HEK293 (cell line): Measurements from ENCODE around the gene REEP5.
"Not testable (repeated sequence)": the region's sequence is repeated elsewhere in the genome, so short reads cannot be mapped to it uniquely, and the experiment has no call there.

Source experiments
- CTCF ChIA-PET: fragments of 350-600 bp; formaldehyde crosslinking; extraction: SDS; loops from one replicate; lab custom pipeline; 2021; ENCODE audit warnings: antibody characterized with exemption; lab: Yijun Ruan, JAX
- POLR2A ChIA-PET: fragments of 300-600 bp; formaldehyde crosslinking; extraction: SDS; loops from one replicate; lab custom pipeline; 2020; ENCODE audit warnings: antibody characterized with exemption, inconsistent platforms; lab: Yijun Ruan, JAX
- H3K27ac ChIP-seq: fragments of 200-500 bp; sonication (Bioruptor generic); 2 replicates; pipeline ENCODE4 v1.5.1; 2014; ENCODE audit warnings: low read depth, low read length, control low read depth, inconsistent platforms; ENCODE audit errors: extremely low read depth
- H3K36me3 ChIP-seq, 2 experiments: fragments of 200-500 bp in 1 of 2; sonication (Bioruptor generic) in 1 of 2; 1 replicate in 1 of 2; 2 replicates in 1 of 2; pipeline ENCODE4 v1.5.1; 2014 to 2017; ENCODE audit warnings: inconsistent platforms in 2 of 2, low read length in 2 of 2; ENCODE audit not compliant: control insufficient read depth in 2 of 2, insufficient read depth in 1 of 2
- H3K4me1 ChIP-seq: fragments of 200-500 bp; sonication (Bioruptor generic); 2 replicates; pipeline ENCODE4 v1.5.1; 2014; ENCODE audit warnings: mild to moderate bottlenecking, low read length, inconsistent platforms; ENCODE audit not compliant: control insufficient read depth, insufficient read depth
- H3K4me3 ChIP-seq: 2 replicates; pipeline ENCODE4 v1.5.1; 2011; ENCODE audit warnings: low read depth, mild to moderate bottlenecking, control low read depth, low read length, moderate library complexity
- H3K9me3 ChIP-seq: fragments of 200-500 bp; sonication (Bioruptor generic); 2 replicates; pipeline ENCODE4 v1.5.1; 2014; ENCODE audit warnings: low read depth, low read length, inconsistent platforms; ENCODE audit not compliant: control insufficient read depth, insufficient read depth
- CTCF ChIP-seq: fragments of 450-650 bp; formaldehyde crosslinking; IDR thresholded peaks from 2 replicates; pipeline ENCODE4 v1.5.1; 2016; ENCODE audit warnings: missing biosample characterization, missing genetic modification characterization
- GLI2 ChIP-seq: fragments of 450-650 bp; formaldehyde crosslinking; IDR thresholded peaks from 2 replicates; pipeline ENCODE4; 2017; ENCODE audit warnings: missing biosample characterization, missing genetic modification characterization, low read depth, borderline replicate concordance
- GLIS1 ChIP-seq: fragments of 450-650 bp; formaldehyde crosslinking; IDR thresholded peaks from 2 replicates; pipeline ENCODE4 v1.5.1; 2016; ENCODE audit warnings: missing biosample characterization, missing genetic modification characterization
- GLIS2 ChIP-seq: fragments of 450-650 bp; formaldehyde crosslinking; IDR thresholded peaks from 2 replicates; pipeline ENCODE4 v1.5.1; 2016; ENCODE audit warnings: missing biosample characterization, missing genetic modification characterization
- KLF10 ChIP-seq: fragments of 450-650 bp; IDR thresholded peaks from 2 replicates; pipeline ENCODE4 v1.5.1; 2018; ENCODE audit warnings: missing biosample characterization, mild to moderate bottlenecking, missing genetic modification characterization
- KLF8 ChIP-seq: fragments of 450-650 bp; formaldehyde crosslinking; IDR thresholded peaks from 2 replicates; pipeline ENCODE4 v1.5.1; 2016; ENCODE audit warnings: missing biosample characterization, missing genetic modification characterization
- SALL2 ChIP-seq: fragments of 450-650 bp; formaldehyde crosslinking; IDR thresholded peaks from 2 replicates; pipeline ENCODE4 v1.5.0; 2017; ENCODE audit warnings: missing biosample characterization, mild to moderate bottlenecking, missing genetic modification characterization, borderline replicate concordance
- SCRT1 ChIP-seq: fragments of 450-650 bp; formaldehyde crosslinking; IDR thresholded peaks from 2 replicates; pipeline ENCODE4 v1.5.1; 2016; ENCODE audit warnings: missing biosample characterization, missing genetic modification characterization, borderline replicate concordance
- SP7 ChIP-seq: fragments of 450-650 bp; formaldehyde crosslinking; IDR thresholded peaks from 2 replicates; pipeline ENCODE4 v1.5.1; 2016; ENCODE audit warnings: missing biosample characterization, missing genetic modification characterization
- ZBTB20 ChIP-seq: fragments of 450-650 bp; formaldehyde crosslinking; IDR thresholded peaks from 2 replicates; pipeline ENCODE4 v1.5.1; 2016; ENCODE audit warnings: missing biosample characterization, missing genetic modification characterization
- ZFP37 ChIP-seq: fragments of 450-650 bp; formaldehyde crosslinking; IDR thresholded peaks from 2 replicates; pipeline ENCODE4 v1.5.1; 2016; ENCODE audit warnings: missing biosample characterization, missing genetic modification characterization
- ZNF112 ChIP-seq: fragments of 450-650 bp; formaldehyde crosslinking; IDR thresholded peaks from 2 replicates; pipeline ENCODE4 v1.5.0; 2017; ENCODE audit warnings: missing biosample characterization, missing genetic modification characterization
- ZNF335 ChIP-seq: fragments of 450-650 bp; formaldehyde crosslinking; conservative IDR thresholded peaks from 2 replicates; pipeline ENCODE4 v1.5.1; 2016; ENCODE audit warnings: missing biosample characterization, missing genetic modification characterization
- ZNF394 ChIP-seq: fragments of 450-650 bp; formaldehyde crosslinking; IDR thresholded peaks from 2 replicates; pipeline ENCODE4 v1.5.1; 2016; ENCODE audit warnings: missing biosample characterization, missing genetic modification characterization, mild to moderate bottlenecking, moderate library complexity, borderline replicate concordance
- ZNF423 ChIP-seq: fragments of 450-650 bp; formaldehyde crosslinking; IDR thresholded peaks from 2 replicates; pipeline ENCODE4 v1.5.1; 2016; ENCODE audit warnings: missing biosample characterization, missing genetic modification characterization
- ZNF510 ChIP-seq: fragments of 450-650 bp; formaldehyde crosslinking; IDR thresholded peaks from 2 replicates; pipeline ENCODE4 v1.5.1; 2018; ENCODE audit warnings: mild to moderate bottlenecking, missing genetic modification characterization, missing biosample characterization; ENCODE audit not compliant: insufficient replicate concordance
- ZNF639 ChIP-seq: fragments of 450-650 bp; formaldehyde crosslinking; IDR thresholded peaks from 2 replicates; pipeline ENCODE4 v1.5.1; 2016; ENCODE audit warnings: missing biosample characterization, missing genetic modification characterization
- ZNF664 ChIP-seq: fragments of 450-650 bp; formaldehyde crosslinking; IDR thresholded peaks from 2 replicates; pipeline ENCODE4 v1.5.1; 2016; ENCODE audit warnings: missing biosample characterization, missing genetic modification characterization
- ZNF670 ChIP-seq: fragments of 450-650 bp; formaldehyde crosslinking; IDR thresholded peaks from 2 replicates; pipeline ENCODE4 v1.5.1; 2016; ENCODE audit warnings: missing biosample characterization, missing genetic modification characterization, low read depth
- ZNF701 ChIP-seq: fragments of 450-650 bp; formaldehyde crosslinking; IDR thresholded peaks from 2 replicates; pipeline ENCODE4 v1.5.1; 2016; ENCODE audit warnings: missing biosample characterization, missing genetic modification characterization
- ZNF791 ChIP-seq: fragments of 450-650 bp; formaldehyde crosslinking; IDR thresholded peaks from 2 replicates; pipeline ENCODE4 v1.5.1; 2016; ENCODE audit warnings: missing biosample characterization, missing genetic modification characterization
- ZNF843 ChIP-seq: fragments of 450-650 bp; formaldehyde crosslinking; IDR thresholded peaks from 2 replicates; pipeline ENCODE4 v1.5.1; 2016; ENCODE audit warnings: missing biosample characterization, missing genetic modification characterization
- TF ChIP-seq, protein P1 (sequence below): fragments of 450-650 bp; formaldehyde crosslinking; IDR thresholded peaks from 2 replicates; pipeline ENCODE4 v1.5.1; 2016; ENCODE audit warnings: missing biosample characterization, missing genetic modification characterization
- TF ChIP-seq, protein P2 (sequence below): fragments of 450-650 bp; formaldehyde crosslinking; IDR thresholded peaks from 2 replicates; pipeline ENCODE4 v1.5.1; 2016; ENCODE audit warnings: missing biosample characterization, missing genetic modification characterization

REEP5 gene

DNA sequence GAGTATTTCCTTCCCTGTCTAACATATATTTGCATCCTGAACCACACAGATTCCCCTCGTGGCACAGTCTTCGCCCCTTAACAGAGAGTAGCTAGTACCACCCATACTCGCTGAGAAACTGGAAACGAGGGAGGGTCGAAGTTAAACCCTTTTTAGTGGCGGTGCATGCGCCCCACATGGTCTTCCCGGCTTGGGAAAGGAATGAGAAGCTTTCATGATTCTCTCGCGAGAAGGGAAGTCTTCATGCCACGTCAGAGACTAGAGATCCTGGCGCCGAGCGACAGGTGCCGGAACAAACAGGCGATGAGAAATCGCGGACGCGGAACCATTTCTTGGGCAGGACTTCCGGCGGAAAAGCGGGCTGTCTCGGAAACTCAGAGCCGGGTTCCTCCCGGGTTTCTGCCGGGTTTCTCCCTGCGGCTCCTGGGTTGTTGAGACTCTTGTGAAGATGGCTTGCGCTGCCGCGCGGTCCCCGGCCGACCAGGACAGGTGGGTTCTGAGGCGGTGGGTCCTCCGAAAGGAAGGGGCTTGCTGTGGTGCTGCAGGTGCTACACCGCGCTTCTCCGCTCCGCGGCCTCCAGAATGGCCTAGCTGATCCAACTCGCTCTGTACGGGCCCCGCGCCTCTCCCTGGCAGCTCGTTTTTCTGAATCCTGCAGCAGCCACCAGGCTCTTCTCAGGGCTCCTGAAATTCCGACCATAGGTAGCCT lies 60.9 kb downstream of the REEP5 start, which contains the start of gene SRP19 (continued):
- peak; percentile 63 for TF ChIP-seq GLIS2
- no peak for TF ChIP-seq ZNF664 (tag by site-specific recombination)
- no peak for TF ChIP-seq ZNF639
- TF ChIP-seq SCRT1 (tag by site-specific recombination) = peak; percentile 87; the same call in 1 of the 2 replicates
- TF ChIP-seq SALL2 (tag by site-specific recombination) = no peak
- TF ChIP-seq KLF10 (tag by site-specific recombination) = no peak; the same call in 1 of the 2 replicates
- no peak for TF ChIP-seq ZNF791 (tag by site-specific recombination)
- TF ChIP-seq ZNF510 = no peak
- no peak for TF ChIP-seq ZNF670 (tag by site-specific recombination)
- TF ChIP-seq ZBTB20 (tag by site-specific recombination) = peak; percentile 85
- TF ChIP-seq GLIS1 (tag by site-specific recombination) = no peak
- TF ChIP-seq ZNF112 (tag by site-specific recombination) = no peak
- 0 out of 2 replicates have a peak, but pooled peaks have one; percentile 18 for TF ChIP-seq ZFP37 (tag by site-specific recombination)
- TF ChIP-seq, all 188 proteins: peak for 34

DNA sequence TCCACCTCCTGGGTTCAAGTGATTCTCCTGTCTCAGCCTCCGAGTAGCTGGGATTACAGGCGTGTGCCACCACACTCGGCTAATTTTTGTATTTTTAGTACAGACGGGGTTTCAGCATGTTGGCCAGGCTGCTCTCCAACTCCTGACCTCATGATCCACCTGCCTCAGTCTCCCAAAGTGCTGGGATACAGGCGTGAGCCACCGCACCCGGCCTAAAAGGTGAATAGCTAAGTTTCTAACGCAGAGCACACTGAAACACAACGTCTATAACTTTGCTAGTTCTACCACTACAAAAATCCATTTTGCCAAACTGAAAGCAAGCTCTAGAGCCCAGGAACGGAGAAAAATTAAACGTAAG lies 61.5 kb downstream of the REEP5 start:
- peak overlapping the region; percentile 22; the same call in 1 of the 2 replicates for H3K27ac ChIP-seq
- ChIA-PET POLR2A (interaction anchor here (0.6 to 2.0 kb wide), 5 partner anchors 12 to 121 kb away, joined by 3 to 7 read pairs (median 3); partner anchors contain the start of gene DCP2), CTCF (interaction anchor here (0.6 to 0.9 kb wide), 4 partner anchors 9 to 84 kb away, joined by 3 to 5 read pairs (median 4); no protein-coding TSS in a partner anchor)
- H3K9me3 ChIP-seq = not testable (repeated sequence)
- TF ChIP-seq, protein P1, sequence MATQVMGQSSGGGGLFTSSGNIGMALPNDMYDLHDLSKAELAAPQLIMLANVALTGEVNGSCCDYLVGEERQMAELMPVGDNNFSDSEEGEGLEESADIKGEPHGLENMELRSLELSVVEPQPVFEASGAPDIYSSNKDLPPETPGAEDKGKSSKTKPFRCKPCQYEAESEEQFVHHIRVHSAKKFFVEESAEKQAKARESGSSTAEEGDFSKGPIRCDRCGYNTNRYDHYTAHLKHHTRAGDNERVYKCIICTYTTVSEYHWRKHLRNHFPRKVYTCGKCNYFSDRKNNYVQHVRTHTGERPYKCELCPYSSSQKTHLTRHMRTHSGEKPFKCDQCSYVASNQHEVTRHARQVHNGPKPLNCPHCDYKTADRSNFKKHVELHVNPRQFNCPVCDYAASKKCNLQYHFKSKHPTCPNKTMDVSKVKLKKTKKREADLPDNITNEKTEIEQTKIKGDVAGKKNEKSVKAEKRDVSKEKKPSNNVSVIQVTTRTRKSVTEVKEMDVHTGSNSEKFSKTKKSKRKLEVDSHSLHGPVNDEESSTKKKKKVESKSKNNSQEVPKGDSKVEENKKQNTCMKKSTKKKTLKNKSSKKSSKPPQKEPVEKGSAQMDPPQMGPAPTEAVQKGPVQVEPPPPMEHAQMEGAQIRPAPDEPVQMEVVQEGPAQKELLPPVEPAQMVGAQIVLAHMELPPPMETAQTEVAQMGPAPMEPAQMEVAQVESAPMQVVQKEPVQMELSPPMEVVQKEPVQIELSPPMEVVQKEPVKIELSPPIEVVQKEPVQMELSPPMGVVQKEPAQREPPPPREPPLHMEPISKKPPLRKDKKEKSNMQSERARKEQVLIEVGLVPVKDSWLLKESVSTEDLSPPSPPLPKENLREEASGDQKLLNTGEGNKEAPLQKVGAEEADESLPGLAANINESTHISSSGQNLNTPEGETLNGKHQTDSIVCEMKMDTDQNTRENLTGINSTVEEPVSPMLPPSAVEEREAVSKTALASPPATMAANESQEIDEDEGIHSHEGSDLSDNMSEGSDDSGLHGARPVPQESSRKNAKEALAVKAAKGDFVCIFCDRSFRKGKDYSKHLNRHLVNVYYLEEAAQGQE (tag by site-specific recombination) = 0 out of 2 replicates have a peak, but pooled peaks have one; percentile 33
- peaks cover 21 to 31% of the 10 kb centered on the region in 2 experiments for H3K36me3 ChIP-seq
- H3K4me3 ChIP-seq = peak overlapping the region; percentile 37
- peaks cover 14% of the 10 kb centered on the region for H3K4me1 ChIP-seq

DNA sequence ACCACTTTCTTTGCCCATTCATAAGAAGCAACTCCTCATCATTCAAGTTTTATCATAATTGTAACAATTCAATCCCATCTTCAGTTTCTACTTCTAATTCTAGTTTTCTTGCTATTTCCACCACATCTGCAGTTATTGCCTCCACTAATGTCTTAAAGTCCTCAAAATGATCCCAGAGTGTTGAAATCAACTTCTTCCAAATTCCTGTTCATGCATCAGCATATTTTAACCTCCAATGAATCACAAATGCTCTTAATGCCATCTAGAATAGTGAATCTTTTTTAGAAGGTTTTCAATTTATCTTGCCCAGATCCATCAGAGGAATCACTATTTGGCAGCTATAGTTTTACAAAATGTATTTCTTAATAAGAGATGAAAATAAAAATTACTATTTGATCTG lies 64.2 kb downstream of the REEP5 start:
- H3K9me3 ChIP-seq = no peaks in the 10 kb centered on the region
- 0 out of 2 replicates have a peak, but pooled peaks cover 4% of the 10 kb centered on the region for H3K4me1 ChIP-seq
- TF ChIP-seq CTCF (tag by site-specific recombination) (no peak), SP7 (tag by site-specific recombination) (no peak), ZNF423 (tag by site-specific recombination) (no peak), ZNF670 (tag by site-specific recombination) (no peak), ZNF701 (tag by site-specific recombination) (no peak), GLI2 (tag by site-specific recombination) (no peak), ZNF335 (no peak), ZNF843 (tag by site-specific recombination) (no peak), KLF8 (tag by site-specific recombination) (no peak), ZNF394 (tag by site-specific recombination) (no peak)
- TF ChIP-seq, protein P2, sequence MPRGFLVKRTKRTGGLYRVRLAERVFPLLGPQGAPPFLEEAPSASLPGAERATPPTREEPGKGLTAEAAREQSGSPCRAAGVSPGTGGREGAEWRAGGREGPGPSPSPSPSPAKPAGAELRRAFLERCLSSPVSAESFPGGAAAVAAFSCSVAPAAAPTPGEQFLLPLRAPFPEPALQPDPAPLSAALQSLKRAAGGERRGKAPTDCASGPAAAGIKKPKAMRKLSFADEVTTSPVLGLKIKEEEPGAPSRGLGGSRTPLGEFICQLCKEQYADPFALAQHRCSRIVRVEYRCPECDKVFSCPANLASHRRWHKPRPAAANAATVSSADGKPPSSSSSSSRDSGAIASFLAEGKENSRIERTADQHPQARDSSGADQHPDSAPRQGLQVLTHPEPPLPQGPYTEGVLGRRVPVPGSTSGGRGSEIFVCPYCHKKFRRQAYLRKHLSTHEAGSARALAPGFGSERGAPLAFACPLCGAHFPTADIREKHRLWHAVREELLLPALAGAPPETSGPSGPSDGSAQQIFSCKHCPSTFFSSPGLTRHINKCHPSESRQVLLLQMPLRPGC = no peak
- CTCF ChIA-PET = interaction anchor here (0.8 kb wide), 1 partner anchor 49 kb away, joined by 8 read pairs; no protein-coding TSS in a partner anchor
- H3K36me3 ChIP-seq = peaks cover 2 to 5% of the 10 kb centered on the region in 2 experiments; a peak in 2 of 3 replicates
- H3K4me3 ChIP-seq = no peak overlapping the region
- no peak overlapping the region for H3K27ac ChIP-seq
- POLR2A ChIA-PET = interaction anchor here (0.7 kb wide), 1 partner anchor 106 kb away, joined by 3 read pairs; no protein-coding TSS in a partner anchor
